Measurements from ENCODE around the gene MOGAT2. TPM values are rescaled to one million over a fixed set of nuclear protein-coding genes. Genes with fewer than 3 reads are reported as not detected.

MOGAT2 gene
- total and polyA plus RNA-seq, 2 donors (not counting 3 experiments of a cell fraction or from before 2014, with no cell fraction given): not detected

- DNase-seq (ENCODE audit: low read depth, low spot score) (no peak), FAIRE-seq (no peak)
- ChIA-PET POLR2A (no interaction called here), CTCF (no interaction called here)
- Histone ChIP-seq H3K9me1 (replicated peaks; ENCODE audit: control insufficient read depth, extremely low read depth, insufficient read depth, low read length) (no peaks in the 10 kb centered on the region), H2AFZ (ENCODE audit: low read depth, low read length) (no peak overlapping the region), H3K9me3 (replicated peaks; ENCODE audit: control insufficient read depth, insufficient read depth, low read length) (no peaks in the 10 kb centered on the region), H3K36me3 (ENCODE audit: control insufficient read depth in 2 of 2, extremely low read depth in 1 of 2, insufficient read depth in 2 of 2, low read length in 2 of 2) (no peaks in the 10 kb centered on the region), H3K9ac (replicated peaks; ENCODE audit: extremely low read depth, insufficient read depth, low read length) (no peak overlapping the region), H3K4me2 (ENCODE audit: insufficient read depth, low read length) (no peak overlapping the region), H4K20me1 (replicated peaks; ENCODE audit: control insufficient read depth, extremely low read depth, insufficient read depth, low read length) (no peaks in the 10 kb centered on the region), H3K27me3 (ENCODE audit: control insufficient read depth in 2 of 2, insufficient read depth in 2 of 2, low read length in 2 of 2) (peaks cover 16 to 25% of the 10 kb centered on the region in 2 experiments), H3K79me2 (ENCODE audit: control insufficient read depth, insufficient read depth, low read length) (no peaks in the 10 kb centered on the region), H3K4me1 (ENCODE audit: control insufficient read depth, extremely low read depth, insufficient read depth, low read length) (no peaks in the 10 kb centered on the region), H3K27ac (ENCODE audit: insufficient read depth, low read depth, low read length) (no peak overlapping the region), H3K4me3 (replicated peaks in 1 of 3; ENCODE audit: insufficient read depth in 1 of 3, low read depth in 1 of 3, low read length in 3 of 3) (no peak overlapping the region)
- no TSS peak for BruUV-seq (replicated peaks)
- no peak for TF ChIP-seq POLR2AphosphoS5 (IDR thresholded peaks at IDR 0.05; ENCODE audit: insufficient read depth, low read depth, low read length)
- no peak for TF ChIP-seq CTCF (IDR thresholded peaks at IDR 0.05; ENCODE audit: extremely low read depth in 1 of 2, insufficient read depth in 1 of 2, low read depth in 1 of 2, low read length in 2 of 2)
- no peak for TF ChIP-seq FOS (IDR thresholded peaks at IDR 0.05; ENCODE audit: borderline replicate concordance, insufficient read depth, low read length)
- no peak for TF ChIP-seq MYC (IDR thresholded peaks at IDR 0.05; ENCODE audit: low read depth, low read length)
- TF ChIP-seq EZH2 (IDR thresholded peaks at IDR 0.05; ENCODE audit: borderline replicate concordance, low read depth, low read length, severe bottlenecking): no peak
- no peak for TF ChIP-seq GATA2 (IDR thresholded peaks at IDR 0.05; ENCODE audit: insufficient read depth, insufficient read length, low read depth, low read length)
- no peak for TF ChIP-seq MAX (IDR thresholded peaks at IDR 0.05; ENCODE audit: insufficient read depth, insufficient read length)
- no peak for TF ChIP-seq JUN (IDR thresholded peaks at IDR 0.05; ENCODE audit: borderline replicate concordance, insufficient read depth, insufficient read length, low read depth)
- no peak for TF ChIP-seq POLR2A (IDR thresholded peaks at IDR 0.05; ENCODE audit: low read depth, low read length)
- dilution Hi-C loops (cut with MboI; ENCODE audit: extremely low pct_ligation_motif_present, low sequenced_read_pairs): no loop called here
- intact Hi-C loops (cut with micrococcal nuclease): no loop called here
Measured at GRCh38 chr11:75743711-75744563, 26.3 kb downstream of the MOGAT2 start.
